HL-60 (cell line): ENCODE data around the gene RBFOX2.
"Not testable (repeated sequence)": the region's sequence is repeated elsewhere in the genome, so short reads cannot be mapped to it uniquely, and the experiment has no call there.

Experiments used
- DNase-seq, 2 experiments: peaks; one replicate each; pipeline ENCODE4 v3.0.0-alpha.2; 2010 to 2020; ENCODE audit warnings: low read depth in 1 of 2, low spot score in 1 of 2
- H3K27ac ChIP-seq: fragments of 250-450 bp; sonication (Bioruptor Pico); replicated peaks from 2 replicates; pipeline ENCODE4 v1.5.1; 2020; ENCODE audit warnings: mild to moderate bottlenecking, moderate library complexity
- H3K27me3 ChIP-seq: fragments of 250-450 bp; sonication (Bioruptor Pico); 2 replicates; pipeline ENCODE4 v1.5.1; 2021; ENCODE audit warnings: mild to moderate bottlenecking, moderate library complexity; ENCODE audit not compliant: insufficient read depth, poor library complexity, severe bottlenecking
- H3K4me3 ChIP-seq: replicated peaks from 2 replicates; pipeline ENCODE4 v1.5.1; 2011; ENCODE audit warnings: mild to moderate bottlenecking, control low read depth, low read length; ENCODE audit not compliant: insufficient read depth
- CTCF ChIP-seq: IDR thresholded peaks from one replicate; pipeline ENCODE4 v1.5.1; 2011; ENCODE audit warnings: low read length, control low read depth, inconsistent platforms; ENCODE audit not compliant: insufficient read depth
- GABPA ChIP-seq: IDR thresholded peaks from 2 replicates; pipeline ENCODE4 v1.6.1; 2012; ENCODE audit warnings: low read depth
- POLR2AphosphoS5 ChIP-seq: IDR thresholded peaks from 2 replicates; pipeline ENCODE4 v1.6.1; 2012; ENCODE audit warnings: low read depth
- REST ChIP-seq: IDR thresholded peaks from 2 replicates; pipeline ENCODE4 v1.6.1; 2012; ENCODE audit warnings: low read depth; ENCODE audit not compliant: insufficient replicate concordance
- SPI1 ChIP-seq: IDR thresholded peaks from 2 replicates; pipeline ENCODE4 v1.6.1; 2012; ENCODE audit warnings: low read depth, mild to moderate bottlenecking, borderline replicate concordance

Gene RBFOX2

GRCh38 chr22:35808377-35808776 is 220.2 kb downstream of the RBFOX2 start:
- TF ChIP-seq GABPA (no peak), POLR2AphosphoS5 (no peak), CTCF (no peak), REST (no peak), SPI1 (no peak)
- no peak for DNase-seq

GRCh38 chr22:35806668-35807067 is 222.0 kb downstream of the RBFOX2 start:
- DNase-seq, H3K27ac ChIP-seq, H3K4me3 ChIP-seq, H3K27me3 ChIP-seq: not testable (repeated sequence)

More at GRCh38 chr22:35808377-35808776, 220.2 kb downstream of the RBFOX2 start:
- Histone ChIP-seq H3K27ac (no peak overlapping the region), H3K4me3 (no peak overlapping the region), H3K27me3 (peaks cover 9% of the 10 kb centered on the region)

DNA sequence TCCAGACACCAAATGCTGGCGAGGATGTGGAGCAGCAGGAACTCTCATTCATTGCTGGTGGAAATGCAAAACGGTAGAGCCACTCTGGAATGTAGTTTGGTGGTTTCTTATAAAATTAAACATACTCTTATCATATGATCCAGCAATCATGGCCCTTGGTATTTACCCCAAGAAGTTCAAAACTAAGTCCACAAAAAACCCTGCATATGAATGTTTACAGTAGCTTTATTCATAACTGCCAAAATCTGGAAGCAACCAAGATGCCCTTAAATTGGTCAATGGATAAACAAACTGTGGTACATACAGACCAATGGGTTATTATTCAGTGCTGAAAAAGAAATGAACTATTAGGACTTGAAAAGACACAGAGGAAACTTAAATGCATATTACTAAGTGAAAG is 223.2 kb downstream of the RBFOX2 start:
- peaks cover 9% of the 10 kb centered on the region for H3K27me3 ChIP-seq
- H3K4me3 ChIP-seq, result no peak overlapping the region
- H3K27ac ChIP-seq, result no peak overlapping the region
- DNase-seq, result no peak
- TF ChIP-seq CTCF (no peak), SPI1 (no peak), POLR2AphosphoS5 (no peak), GABPA (no peak), REST (no peak)

DNA sequence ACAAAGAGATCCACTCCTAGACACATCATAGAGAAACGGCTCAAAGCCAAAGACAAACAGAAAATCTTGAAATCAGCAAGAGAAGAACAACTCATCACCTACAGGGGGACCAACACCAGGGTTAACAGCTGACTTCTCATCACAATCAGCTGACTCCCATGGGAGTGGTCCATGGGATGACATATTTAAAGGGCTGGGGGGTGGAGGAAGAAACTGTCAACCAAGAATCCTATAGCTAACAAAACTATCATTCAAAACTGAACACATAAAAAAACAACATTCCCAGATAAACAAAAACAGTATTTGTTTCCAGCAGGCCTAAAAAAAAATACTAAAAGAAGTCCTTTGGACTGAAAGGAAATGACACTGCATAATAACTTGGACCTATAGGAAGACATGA is 224.2 kb downstream of the RBFOX2 start:
- TF ChIP-seq REST, result no peak
- TF ChIP-seq POLR2AphosphoS5, result no peak
- no peak for TF ChIP-seq SPI1
- no peak for TF ChIP-seq GABPA
- TF ChIP-seq CTCF, result no peak
- Histone ChIP-seq H3K27ac (no peak overlapping the region), H3K4me3 (no peak overlapping the region), H3K27me3 (peaks cover 9% of the 10 kb centered on the region)
- DNase-seq, result no peak
